GM12878 (cell line): Measurements from ENCODE around the gene PLPPR1.

Experiments
- CHD2 ChIP-seq: IDR thresholded peaks from 2 replicates; pipeline ENCODE4 v1.6.1; 2011; ENCODE audit warnings: low read depth, low read length, improper control_type of control experiment, borderline replicate concordance
- CTCF ChIP-seq, 3 experiments: IDR thresholded peaks in 2 of 3; conservative IDR thresholded peaks in 1 of 3; 2 replicates each; pipeline ENCODE4 v1.5.1; 2011; ENCODE audit warnings: low read depth in 3 of 3, low read length in 3 of 3, mild to moderate bottlenecking in 3 of 3, control low read depth in 2 of 3, moderate library complexity in 2 of 3, inconsistent platforms in 1 of 3, mixed read lengths in 1 of 3; ENCODE audit not compliant: control insufficient read depth in 2 of 3, insufficient read depth in 1 of 3; ENCODE audit errors: extremely low read depth in 1 of 3
- EZH2 ChIP-seq: IDR thresholded peaks from 2 replicates; pipeline ENCODE4 v1.6.1; 2012; ENCODE audit warnings: low read depth, mild to moderate bottlenecking, control low read depth, inconsistent platforms, low read length, borderline replicate concordance; ENCODE audit not compliant: control insufficient read depth
- FOXM1 ChIP-seq: IDR thresholded peaks from 2 replicates; pipeline ENCODE4 v1.6.1; 2012; ENCODE audit warnings: low read depth, mild to moderate bottlenecking, inconsistent platforms, low read length, moderate library complexity
- POLR2A ChIP-seq: IDR thresholded peaks from 2 replicates; pipeline ENCODE4 v1.6.1; 2011; ENCODE audit warnings: low read depth, mild to moderate bottlenecking, low read length
- POLR2AphosphoS5 ChIP-seq: IDR thresholded peaks from 2 replicates; pipeline ENCODE4 v1.6.1; 2011; ENCODE audit warnings: mild to moderate bottlenecking, low read length, inconsistent platforms
- RAD51 ChIP-seq: fragments of 450-650 bp; IDR thresholded peaks from 2 replicates; pipeline ENCODE4 v1.6.1; 2016; ENCODE audit warnings: moderate library complexity, mild to moderate bottlenecking, inconsistent platforms
- SIN3A ChIP-seq: IDR thresholded peaks from 2 replicates; pipeline ENCODE4 v1.6.1; 2012; ENCODE audit warnings: low read depth, low read length, improper control_type of control experiment
- SMAD1 ChIP-seq: fragments of 450-650 bp; IDR thresholded peaks from 2 replicates; pipeline ENCODE4 v1.6.1; 2018; ENCODE audit warnings: mild to moderate bottlenecking, low read depth; ENCODE audit not compliant: partially characterized antibody
- SPI1 ChIP-seq: IDR thresholded peaks from 2 replicates; pipeline ENCODE4 v1.6.1; 2011; ENCODE audit warnings: low read depth, mild to moderate bottlenecking, low read length, moderate library complexity, borderline replicate concordance; ENCODE audit not compliant: insufficient read depth
- SREBF1 ChIP-seq: IDR thresholded peaks from 2 replicates; pipeline ENCODE4 v1.6.1; 2012; ENCODE audit warnings: mild to moderate bottlenecking, low read length
- TBL1XR1 ChIP-seq: IDR thresholded peaks from 2 replicates; pipeline ENCODE4 v1.6.1; 2012; ENCODE audit warnings: low read depth, low read length, improper control_type of control experiment
- YY1 ChIP-seq: IDR thresholded peaks from 2 replicates; pipeline ENCODE4 v1.6.1; 2011; ENCODE audit warnings: low read depth, mild to moderate bottlenecking, low read length

DNA sequence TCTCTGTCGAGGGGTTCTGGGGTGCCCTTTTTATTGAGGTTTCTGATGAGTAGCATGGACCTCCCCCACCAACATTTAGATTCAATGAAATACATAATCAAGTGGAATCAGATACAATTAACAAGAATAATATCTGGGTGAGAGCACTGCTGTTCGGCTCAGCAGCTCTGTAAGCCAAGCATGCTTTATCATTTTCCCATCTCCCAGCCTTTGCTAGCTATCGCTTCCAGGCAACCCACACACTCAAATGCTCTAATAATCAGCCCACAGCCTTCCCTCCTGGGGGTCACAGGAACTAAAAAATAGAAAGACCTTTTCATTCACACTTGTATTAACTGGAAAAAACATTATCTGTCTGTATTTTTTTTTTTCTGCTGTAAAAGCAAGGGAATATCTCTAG is 8.9 kb downstream of the PLPPR1 start:
- TF ChIP-seq CTCF (IDR thresholded peaks at IDR 0.05 in 2 of 3, conservative IDR thresholded peaks at IDR 0.05 in 1 of 3; ENCODE audit: control insufficient read depth in 2 of 3, extremely low read depth in 1 of 3, insufficient read depth in 1 of 3, low read depth in 3 of 3, low read length in 3 of 3): no peak
- TF ChIP-seq SIN3A: no peak
- no peak for TF ChIP-seq POLR2A
- TF ChIP-seq YY1: no peak
- no peak for TF ChIP-seq EZH2
- no peak for TF ChIP-seq SREBF1
- no peak for TF ChIP-seq SMAD1
- no peak for TF ChIP-seq RAD51
- TF ChIP-seq CHD2: no peak
- no peak for TF ChIP-seq TBL1XR1
- no peak for TF ChIP-seq FOXM1
- TF ChIP-seq POLR2AphosphoS5: no peak
- TF ChIP-seq SPI1: no peak
